ENCODE measurements around the gene HTN3.
"Not testable (repeated sequence)": the region's sequence is repeated elsewhere in the genome, so short reads cannot be mapped to it uniquely, and the experiment has no call there.

HTN3 gene

DNA sequence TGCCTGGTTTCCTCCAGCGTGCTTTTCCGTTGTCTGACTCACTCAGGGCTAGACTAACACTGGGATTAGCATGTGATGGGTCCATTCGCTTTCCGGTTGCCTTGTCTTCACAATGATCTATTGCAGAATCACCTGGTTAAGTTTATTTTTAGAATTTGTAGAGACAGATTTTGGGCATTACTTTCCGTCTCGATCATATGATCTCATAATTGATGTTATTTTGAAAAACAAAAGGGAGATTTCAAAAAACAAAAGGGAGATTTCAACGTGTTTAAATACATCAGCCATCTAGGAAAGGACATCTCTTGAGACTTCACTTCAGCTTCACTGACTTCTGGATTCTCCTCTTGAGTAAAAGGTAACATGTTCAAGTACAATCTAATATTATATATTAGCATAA lies at the start of gene HTN3:
Gene HTN3 (plus strand): TSS at position 301 of the 400 bp plus-strand sequence. CDS start 2,282 bp downstream, outside the sequence.
- not testable (repeated sequence) for DNase-seq

DNA sequence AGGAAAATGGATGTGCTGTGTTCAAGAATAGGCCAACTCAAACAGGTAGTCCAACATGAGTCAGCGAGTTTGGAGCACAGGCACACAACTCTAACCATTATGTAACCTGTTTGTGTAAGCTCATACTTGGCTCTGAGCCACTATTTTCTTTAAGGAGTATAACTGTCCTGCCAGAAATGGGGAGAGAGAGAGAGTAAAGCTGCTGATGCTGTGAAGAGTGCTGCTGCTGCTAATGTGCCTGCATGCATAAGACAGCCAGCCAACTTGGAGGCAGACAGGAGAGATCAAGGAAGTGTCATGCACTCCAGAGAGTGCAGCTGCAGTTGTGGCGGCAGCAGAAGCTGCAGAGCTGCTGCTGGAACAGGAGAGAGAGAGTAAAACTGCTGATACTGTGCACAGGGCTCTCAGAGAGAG lies 44.2 kb upstream of the HTN3 start:
- DNase-seq: no peak

DNA sequence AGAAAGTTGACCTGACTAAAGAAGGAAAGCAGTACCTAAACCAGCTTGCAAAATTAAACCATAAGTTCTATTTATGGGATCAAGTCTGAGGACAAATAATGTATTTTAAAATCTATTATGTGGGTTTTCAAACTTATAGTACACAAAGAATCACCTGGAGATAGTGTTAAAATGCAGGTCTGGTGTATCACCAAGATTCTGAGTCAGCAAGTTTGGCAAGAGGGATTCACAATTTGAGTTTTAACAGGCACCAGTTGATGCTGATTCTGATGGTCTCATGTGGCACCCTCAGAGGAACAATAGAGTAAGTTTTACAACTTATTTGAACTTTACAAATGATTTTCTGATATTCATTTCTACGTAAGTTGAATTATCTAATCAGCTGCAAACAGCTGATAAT lies 41.6 kb upstream of the HTN3 start:
- no peak for DNase-seq

DNA sequence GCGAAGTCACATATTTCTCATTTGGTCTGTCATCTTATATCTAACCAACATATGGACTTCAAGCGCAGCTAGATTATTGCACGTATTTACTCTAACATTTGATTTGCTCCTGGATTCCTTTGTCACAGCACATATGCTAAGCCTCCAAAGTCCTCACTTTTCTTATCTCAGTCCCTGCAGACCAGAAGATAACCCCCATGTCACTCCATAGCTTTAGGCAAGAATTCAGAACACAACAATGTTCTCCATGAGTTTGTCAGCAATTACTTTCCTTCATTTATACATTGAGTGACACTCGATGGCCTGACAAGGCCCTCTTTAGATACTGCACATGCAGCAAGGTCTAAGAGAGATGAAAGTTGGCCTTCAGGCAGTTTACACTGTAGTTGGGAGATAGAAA lies 37.2 kb upstream of the HTN3 start:
- DNase-seq: no peak

DNA sequence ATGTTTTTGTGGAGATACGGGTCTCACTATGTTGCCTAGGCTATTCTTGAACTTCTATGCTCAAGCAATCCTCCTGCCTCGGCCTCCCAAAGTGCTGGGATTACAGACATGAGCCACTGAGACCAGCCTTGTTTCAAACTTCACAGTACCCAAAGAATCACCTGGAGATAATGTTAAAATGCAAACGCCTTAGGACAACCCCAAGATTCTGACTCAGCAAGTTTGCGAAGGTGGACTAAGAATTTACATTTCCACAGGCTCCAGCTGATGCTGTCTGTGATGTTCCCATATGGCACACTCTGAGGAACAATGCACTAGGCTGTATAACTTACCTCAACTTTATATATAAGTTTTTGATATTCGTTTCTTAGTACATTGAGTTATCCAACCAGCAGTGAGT lies 33.5 kb upstream of the HTN3 start:
- no peak for DNase-seq

DNA sequence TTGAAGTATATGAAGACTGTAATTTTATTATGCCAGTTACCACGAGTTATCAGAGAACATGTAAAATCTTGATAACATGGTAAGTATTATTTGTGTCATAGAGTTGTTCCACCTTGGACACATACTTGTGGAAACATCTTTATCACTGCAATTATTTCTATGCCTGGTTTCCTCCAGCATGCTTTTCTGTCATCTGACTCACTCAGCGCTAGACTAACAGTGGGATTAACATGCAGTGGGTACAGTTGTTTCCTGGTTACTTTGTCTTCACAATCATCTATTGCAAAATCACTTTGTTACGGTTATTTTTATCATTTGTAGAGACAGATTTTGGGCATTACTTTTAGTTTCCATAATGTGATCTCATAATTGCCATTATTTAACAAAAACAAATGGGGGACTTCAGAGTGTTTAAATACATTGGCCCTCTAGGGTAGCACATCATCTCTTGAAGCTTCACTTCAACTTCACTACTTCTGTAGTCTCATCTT lies 32.7 kb upstream of the HTN3 start, which contains the start of gene STATH:
Gene STATH (plus strand): TSS at position 441 of the 491 bp plus-strand sequence. CDS start 2,472 bp downstream, outside the sequence.
- DNase-seq: no peak

DNA sequence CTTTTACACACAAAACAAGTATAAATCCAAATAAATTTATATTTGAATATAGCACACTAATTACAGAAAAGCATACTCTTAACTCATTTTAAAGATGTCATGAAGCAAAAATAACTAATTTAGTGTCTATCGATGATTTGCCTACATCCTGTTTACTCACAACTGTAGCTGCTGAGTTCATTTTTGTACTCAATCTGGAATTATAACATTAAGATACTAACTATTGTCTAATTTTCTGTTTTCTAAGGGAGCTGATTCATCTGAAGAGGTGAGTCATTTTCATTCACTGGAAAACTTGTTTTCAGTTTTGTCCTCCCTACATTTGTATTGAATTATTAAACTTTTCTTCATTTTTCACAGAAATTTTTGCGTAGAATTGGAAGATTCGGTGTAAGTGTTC lies 28.8 kb upstream of the HTN3 start:
- no peak for DNase-seq

DNA sequence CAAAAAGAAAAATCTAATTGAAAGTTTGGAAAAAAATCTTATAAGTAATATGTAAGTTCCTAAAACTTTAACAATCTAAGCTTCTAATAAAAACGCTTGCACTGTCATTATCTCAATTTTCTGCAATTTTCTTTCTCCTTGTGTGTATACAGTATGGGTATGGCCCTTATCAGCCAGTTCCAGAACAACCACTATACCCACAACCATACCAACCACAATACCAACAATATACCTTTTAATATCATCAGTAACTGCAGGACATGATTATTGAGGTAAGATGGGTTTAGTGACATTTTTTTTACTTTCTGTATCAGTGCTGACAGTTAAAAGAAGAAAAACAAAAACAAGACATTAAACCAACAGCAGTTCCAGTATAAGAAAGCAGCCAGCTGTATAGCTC lies 27.5 kb upstream of the HTN3 start:
- no peak for DNase-seq

DNA sequence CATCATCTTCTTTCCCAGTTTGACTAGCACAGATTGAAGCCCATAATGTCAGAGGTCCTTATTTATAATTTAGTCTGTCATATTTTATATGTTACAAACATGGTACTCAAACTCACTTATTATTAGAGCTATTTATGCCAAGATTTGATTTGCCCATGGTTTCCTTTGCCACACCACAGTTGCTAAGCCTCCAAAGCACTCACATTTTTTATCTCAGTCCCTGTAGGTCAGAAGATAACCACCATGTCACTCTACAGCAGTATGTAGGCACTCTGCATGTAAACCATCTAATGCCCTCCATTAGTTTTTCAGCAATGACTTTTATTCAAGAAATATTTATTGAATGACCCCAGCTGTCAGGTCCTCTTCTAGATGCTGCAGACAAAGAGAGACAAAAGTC lies 25.8 kb upstream of the HTN3 start:
- DNase-seq: no peak

DNA sequence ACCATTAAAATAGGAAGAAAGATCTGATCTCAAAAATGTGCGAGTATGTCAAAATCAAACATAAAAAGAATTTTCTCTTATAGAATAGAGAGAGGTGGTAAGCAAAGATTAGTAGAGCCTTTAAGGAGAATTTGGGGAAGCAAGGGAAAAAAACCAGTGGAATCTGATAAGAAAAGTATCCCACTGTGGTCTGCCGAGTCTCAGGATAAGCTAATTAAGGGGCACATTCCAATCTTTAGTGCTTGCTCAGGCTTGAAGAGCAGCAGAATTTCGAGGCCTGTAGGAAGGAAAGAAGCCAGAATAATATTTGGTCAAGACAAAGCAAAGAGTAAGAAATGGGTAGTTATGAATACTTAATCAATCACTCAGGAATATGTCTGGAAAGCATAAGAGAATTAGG lies 19.5 kb upstream of the HTN3 start:
- no peak for DNase-seq

DNA sequence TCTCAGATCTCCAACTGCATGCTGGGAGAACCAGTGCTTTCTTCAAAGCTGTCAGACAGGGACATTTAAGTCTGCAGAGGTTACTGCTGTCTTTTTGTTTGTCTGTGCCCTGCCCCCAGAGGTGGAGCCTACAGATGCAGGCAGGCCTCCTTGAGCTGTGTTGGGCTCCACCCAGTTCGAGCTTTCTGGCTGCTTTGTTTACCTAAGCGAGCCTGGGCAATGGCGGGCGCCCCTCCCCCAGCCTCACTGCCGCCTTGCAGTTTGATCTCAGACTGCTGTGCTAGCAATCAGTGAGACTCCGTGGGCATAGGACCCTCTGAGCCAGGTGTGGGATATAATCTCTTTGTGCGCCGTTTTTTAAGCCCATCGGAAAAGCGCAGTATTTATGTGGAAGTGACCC lies 9.3 kb upstream of the HTN3 start:
- DNase-seq: not testable (repeated sequence)

DNA sequence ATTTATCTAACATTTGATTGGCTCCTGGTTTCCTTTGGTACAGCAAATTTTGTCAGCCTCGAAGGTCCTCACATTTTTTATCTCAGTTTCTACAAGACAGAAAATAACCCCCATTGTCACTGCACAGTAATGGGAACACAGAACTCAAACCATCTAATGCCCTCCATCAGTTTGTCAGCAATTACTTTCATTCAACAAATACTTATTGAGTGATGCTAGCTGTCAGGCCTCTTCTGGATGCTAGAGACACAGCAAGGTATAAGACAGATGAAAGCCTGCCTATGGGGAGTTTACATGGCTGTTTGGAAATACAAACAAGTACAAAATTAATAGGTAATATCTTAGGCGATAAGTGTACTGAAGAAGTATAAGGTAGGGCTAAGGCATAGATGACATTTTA lies 5.0 kb upstream of the HTN3 start:
- no peak for DNase-seq

DNA sequence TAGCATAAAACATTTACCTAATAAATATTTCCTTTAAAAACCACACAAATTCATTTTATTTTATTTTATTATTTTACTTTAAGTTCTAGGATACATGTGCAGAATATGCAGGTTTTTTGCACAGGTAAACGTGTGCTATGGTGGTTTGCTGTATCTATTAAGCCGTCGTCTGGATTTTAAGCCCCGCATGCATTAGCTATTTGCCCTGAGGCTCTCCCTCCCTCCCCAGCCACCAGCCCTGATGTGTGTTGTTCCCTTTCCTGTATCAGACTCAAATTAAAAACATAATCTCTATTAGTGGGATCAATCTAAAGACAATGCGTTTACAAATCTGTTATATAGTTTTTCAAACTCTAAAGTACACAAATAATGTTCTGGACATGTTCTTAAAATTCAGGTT lies 1.2 kb upstream of the HTN3 start:
- DNase-seq: no peak

DNA sequence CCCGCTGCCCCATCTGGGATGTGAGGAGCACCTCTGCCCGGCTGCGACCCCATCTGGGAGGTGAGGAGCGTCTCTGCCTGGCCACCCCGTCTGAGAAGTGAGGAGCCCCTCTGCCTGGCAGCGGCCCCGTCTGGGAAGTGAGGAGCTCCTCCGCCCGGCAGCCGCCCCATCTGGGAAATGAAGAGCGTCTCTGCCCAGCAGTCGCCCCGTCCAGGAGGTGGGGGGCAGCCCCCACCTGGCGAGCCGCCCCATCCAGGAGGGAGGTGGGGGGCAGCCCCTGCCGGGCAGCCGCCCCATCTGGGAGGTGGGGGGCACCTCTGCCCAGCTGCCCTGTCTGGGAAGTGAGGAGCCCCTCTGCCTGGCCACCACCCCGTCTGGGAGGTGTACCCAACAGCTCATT lies 9.3 kb downstream of the HTN3 start:
- DNase-seq: not testable (repeated sequence)

DNA sequence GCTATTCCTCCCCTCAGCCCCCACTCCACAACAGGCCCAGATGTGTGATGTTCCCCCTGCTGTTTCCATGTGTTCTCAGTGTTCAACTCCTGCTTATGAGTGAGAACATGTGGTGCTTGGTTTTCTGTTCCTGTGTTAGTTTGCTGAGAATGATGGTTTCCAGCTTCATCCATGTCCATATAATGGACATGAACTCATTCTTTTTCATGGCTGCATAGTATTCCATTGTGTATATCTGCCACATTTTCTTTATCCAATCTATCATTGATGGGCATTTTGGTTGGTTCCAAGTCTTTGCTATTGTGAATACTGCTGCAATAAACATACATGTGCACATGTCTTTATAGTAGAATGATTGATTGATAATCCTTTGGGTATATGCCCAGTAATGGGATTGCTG lies 11.7 kb downstream of the HTN3 start:
- not testable (repeated sequence) for DNase-seq

DNA sequence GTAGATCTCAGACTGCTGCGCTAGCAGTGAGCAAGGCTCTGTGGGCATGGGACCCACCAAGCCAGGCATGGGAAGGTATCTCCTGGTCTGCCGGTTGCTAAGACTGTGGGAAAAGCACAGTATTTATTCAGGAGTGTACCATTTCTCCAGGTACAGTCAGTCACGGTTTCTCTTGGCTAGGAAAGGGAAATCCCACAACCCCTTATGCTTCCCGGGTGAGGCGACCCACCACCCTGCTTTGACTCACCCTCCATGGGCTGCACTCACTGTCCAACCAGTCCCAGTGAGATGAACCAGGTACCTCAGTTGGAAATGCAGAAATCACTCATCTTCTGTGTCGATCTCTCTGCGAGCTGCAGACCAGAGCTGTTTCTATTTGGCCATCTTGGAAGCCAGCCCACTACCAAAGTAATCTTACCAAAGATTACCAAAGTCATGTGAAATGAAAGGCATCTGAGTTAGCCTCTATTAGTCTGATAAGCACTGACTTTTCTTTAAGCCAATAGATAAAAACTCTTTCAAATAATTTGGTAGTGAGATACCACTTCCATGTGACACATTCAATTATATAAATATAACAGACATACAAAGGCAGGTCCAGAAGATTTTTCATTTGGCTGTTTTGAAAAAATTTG lies 13.5 kb downstream of the HTN3 start:
- no peak for DNase-seq

DNA sequence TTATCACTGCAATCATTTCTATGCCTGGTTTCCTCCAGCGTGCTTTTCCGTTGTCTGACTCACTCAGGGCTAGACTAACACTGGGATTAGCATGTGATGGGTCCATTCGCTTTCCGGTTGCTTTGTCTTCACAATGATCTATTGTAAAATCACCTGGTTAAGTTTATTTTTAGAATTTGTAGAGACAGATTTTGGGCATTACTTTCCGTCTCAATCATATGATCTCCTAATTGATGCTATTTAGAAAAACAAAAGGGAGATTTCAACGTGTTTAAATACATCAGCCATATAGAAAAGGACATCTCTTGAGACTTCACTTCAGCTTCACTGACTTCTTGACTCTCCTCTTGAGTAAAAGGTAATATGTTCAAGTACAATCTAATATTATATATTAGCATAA lies 21.9 kb downstream of the HTN3 start, which contains the start of gene HTN1:
Gene HTN1 (plus strand): TSS at position 301 of the 400 bp plus-strand sequence. CDS start 2,639 bp downstream, outside the sequence.
- DNase-seq: not testable (repeated sequence)

DNA sequence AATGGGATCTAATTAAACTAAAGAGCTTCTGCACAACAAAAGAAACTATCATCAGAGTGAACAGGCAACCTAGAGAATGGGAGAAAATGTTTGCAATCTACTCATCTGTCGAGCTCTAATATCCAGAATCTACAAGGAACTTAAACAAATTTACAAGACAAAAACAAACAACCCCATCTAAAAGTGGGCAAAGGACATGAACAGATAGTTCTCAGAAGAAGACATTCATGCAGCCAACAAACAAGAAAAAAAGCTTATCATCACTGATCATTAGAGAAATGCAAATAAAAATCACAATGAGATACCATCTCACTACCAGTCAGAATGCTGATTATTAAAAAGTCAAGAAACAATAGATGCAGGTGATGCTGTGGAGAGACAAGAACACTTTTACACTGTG lies 28.3 kb downstream of the HTN3 start:
- not testable (repeated sequence) for DNase-seq

DNA sequence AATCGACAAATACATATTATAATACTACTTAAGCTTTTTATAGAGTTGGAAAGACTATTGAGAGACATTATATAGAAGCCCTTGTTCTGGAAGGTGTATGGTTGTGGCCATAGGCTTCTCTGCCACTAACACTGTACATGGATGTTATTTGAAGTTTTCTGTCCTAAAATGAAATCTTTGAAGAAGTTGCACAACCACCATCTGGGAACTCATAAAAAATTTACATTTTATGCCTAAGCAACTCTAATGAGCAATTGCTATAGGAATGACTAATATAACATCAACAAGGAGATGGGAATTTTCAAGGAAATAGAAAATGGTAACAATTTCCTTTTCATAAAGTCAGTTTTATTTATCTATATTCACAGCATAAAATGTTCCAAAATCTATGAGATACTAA lies 29.4 kb downstream of the HTN3 start:
- DNase-seq: no peak

DNA sequence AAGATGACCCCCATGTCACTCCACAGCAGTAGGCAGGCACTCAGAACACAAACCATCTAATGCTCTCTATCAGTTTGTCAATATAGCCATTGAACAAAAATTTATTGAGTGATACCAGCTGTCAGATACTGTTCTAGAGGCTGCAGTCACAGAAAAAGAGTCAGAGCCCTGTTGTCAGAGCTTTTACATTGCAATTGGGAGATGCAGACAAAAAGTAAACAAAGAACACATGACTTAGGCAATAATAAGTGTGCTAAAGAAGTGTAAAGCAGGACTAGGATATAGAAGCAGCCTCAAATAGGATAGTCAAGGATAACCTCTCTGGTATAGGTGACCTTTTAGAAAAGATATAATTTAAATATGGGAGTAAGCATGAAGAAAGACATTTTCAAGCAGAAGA lies 30.9 kb downstream of the HTN3 start:
- DNase-seq: no peak

DNA sequence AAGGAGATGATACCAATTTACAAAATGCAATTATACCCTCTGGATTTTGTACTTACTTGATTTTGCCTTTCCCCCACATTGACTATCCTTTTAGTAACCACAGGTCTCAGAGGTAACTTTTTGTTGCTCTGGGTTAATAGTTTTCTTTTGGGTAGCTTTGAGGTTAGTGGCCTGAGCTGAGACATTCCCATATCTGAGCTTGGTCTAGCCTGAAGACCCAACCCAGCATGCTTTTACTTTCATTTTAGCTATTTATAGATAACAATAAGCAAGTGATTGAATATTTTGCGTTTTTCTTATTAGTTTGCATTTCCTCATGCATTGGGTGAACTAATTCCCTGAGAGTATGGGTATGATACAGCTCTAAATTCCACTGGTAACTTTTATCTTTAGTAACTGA lies 33.7 kb downstream of the HTN3 start:
- DNase-seq: no peak

DNA sequence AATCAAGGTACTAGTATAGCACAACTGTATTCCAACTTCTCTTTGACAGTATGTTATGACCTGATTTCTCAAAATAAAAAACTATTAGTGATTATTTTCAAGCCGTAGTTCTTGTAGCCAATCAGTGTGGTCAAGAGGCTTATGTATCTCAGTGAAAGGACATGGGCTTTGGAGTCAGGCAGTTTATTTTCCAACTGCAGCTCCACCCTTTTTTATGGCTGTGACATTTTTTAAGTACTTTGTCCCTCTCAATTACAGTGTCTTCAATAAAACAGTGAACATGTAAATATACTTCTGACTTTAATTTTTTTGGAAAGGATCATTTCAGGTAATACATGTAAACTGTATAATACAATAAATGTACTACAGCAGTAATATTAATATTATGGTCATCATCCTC lies 51.9 kb downstream of the HTN3 start:
- DNase-seq: no peak

Measured in NCI-H1930 (cell line).